ENCODE results near the gene NOVA1.

Gene NOVA1

GRCh38 chr14:26593357-26593756 is 4.5 kb downstream of the NOVA1 start:
- no peak for DNase-seq

DNA sequence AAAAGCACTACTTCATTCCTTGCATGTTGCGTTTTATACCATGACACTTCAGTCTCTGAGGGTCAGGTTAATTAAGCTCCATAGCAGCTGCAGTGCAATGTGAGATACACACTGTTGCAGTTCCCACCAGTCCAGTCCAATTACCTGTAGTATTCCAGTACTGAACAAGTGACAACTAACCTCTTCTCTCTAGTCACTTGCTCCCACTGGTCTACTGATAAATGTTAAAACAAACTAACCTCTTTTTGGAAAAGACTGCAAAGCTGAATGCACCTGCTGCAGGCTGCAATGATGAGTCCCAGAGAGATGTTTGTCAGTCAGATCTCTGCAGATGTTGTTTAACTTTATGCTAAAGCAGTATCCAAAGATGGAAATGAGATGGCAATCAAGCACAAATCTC is 7.9 kb downstream of the NOVA1 start:
- DNase-seq, result no peak

- DNase-seq, result no peak
Observed at GRCh38 chr14:26577711-26578110, 20.1 kb downstream of the NOVA1 start.

DNA sequence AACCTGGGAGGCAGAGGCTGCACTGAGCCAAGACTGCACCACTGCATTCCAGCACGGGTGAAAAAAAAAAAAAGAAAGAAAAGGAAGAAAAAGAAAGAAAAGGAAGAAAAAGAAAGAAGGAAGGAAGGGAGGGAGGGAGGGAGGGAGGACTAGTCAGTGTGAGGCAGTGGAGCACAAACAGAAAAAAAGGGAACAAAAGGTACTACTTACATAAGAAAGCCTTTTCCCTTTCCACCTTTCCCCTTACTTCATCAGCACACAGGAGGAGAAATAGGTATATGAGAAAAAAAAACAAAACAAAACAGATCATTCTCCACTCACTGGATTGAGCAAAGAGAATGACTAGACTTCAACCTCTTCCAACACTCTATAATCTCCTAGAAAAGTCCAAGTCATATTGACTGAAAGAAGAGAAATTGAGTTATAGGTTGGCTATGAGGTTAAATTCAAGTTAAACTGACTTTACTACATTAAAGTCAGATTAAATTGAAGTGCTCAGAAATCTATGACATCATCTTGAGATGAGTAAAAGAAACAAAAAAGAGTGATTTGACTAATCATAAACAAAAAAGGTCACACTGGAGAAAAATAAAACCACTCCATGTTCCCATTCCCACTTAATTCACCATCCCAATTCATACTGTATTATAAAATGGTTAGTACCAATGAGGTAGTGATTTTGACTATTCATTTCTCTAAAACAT is 43.6 kb downstream of the NOVA1 start:
- DNase-seq, result no peak

DNA sequence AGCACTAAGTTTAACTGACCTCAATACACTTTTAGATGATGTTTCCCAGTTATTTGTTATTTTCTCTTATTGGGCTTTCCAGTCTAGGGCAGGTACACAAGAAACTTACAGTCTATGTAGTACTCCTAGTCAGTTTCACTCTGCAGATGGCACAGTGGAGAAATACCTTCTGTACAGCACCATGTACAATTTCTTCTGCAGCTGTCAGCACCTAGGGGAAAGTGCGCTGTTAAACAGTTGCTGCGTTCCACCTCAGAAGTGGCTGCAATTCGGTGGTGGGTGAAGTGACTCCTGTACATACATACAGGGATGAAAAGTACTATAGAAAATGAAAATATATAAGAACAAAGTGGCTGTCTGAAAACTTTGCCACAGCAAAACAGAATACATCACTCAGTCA is 48.3 kb downstream of the NOVA1 start:
- DNase-seq, result no peak

GRCh38 chr14:26548406-26548805 is 49.4 kb downstream of the NOVA1 start:
- no peak for DNase-seq

- no peak for DNase-seq
Observed at GRCh38 chr14:26538176-26538575, 59.7 kb downstream of the NOVA1 start.

DNA sequence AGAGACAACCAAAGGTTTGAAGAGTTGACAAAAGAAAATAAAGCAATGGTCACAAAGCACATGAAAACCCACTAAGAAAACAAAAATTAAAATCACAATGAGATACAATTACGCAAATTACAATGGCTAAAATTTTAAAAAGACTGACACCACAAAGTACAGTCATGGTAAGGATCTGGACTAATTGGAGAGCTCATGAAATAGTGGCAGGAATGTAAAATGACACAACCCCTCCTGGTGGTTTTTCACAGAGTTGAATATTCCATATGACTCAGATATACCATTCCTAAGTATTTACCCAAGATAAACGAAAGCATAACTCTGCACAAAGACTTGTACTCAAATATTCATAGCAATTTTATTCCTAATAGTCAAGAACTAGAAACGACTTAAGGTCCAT is 65.9 kb downstream of the NOVA1 start:
- DNase-seq, result no peak

- DNase-seq, result no peak
Observed at GRCh38 chr14:26528415-26529182, 69.2 kb downstream of the NOVA1 start.

GRCh38 chr14:26527095-26527494 is 70.7 kb downstream of the NOVA1 start:
- DNase-seq, result no peak

- DNase-seq, result no peak
Observed at GRCh38 chr14:26526137-26526536, 71.7 kb downstream of the NOVA1 start.

DNA sequence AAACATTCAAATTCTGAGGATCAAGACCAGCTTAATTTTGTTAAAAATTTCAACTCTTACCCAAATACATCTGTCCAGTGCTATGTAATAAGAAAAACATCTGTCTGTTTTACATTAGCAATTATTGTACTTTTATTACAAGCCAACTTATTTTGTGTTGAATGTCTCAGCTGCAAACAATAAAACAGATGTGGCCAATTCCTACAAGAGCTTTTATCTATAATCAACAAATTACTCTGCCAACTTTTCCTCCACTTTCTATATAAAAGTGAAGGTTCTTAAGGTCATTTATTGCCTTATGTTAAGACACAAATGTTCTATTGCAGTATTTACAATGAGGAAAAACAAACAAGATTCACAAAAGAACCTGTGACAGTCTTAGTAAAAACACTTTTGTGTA is 72.7 kb downstream of the NOVA1 start:
- no peak for DNase-seq

GRCh38 chr14:26522967-26523366 is 74.9 kb downstream of the NOVA1 start:
- DNase-seq, result no peak

DNA sequence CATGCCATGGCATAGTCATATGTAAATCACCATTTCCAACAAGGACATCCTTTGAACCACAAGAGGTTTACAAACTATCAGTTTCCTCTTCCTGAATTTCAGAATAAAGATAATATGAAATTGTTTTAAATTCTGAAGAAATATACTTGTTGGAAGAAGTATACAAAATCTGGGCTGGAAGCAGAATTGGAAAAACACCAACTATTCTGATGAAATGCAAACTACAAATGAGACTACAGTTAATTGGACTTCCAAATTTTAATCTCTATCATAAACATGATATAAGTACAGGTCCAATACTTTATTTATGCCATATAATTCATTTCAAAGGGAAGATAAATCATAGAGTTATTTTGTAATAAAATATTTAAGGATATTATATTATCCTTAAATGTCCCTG is 80.1 kb downstream of the NOVA1 start:
- no peak for DNase-seq

DNA sequence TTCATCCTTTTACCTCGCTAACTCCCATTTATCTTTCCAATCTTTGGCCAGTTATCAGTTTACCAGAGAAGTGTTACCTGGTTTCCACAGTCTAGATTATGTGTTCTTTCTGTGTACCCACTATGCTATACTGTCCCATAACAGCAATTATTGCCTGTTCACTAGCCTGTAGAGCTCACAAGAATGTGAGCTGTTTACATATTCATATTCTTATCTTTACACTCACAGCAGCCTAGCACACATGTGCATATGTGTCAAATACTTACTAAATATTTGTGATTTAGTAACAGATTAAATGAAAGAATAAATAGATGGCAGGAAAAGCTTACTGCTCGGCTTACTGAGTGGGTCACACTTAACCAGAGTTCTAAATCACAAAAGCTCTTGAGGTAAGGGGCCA is 97.8 kb downstream of the NOVA1 start:
- no peak for DNase-seq

DNA sequence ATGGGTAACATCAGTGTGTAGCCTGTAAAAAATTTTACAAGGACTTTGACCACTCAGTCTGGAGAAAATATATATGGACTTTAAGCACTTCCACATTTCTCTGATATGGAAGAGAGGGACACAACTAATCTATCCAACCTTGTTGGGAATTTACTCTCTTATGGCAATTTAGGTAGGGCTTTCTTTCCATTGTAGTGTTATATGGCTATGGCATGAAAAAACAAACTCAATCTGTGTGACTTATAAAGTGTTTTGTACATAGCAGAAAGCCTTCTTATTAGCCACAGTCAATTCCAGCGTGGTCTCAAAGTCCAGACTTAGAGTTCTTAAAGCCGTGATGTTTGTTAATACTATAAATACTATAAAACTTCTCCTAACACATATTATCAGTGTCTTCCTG is 98.3 kb downstream of the NOVA1 start:
- no peak for DNase-seq

DNA sequence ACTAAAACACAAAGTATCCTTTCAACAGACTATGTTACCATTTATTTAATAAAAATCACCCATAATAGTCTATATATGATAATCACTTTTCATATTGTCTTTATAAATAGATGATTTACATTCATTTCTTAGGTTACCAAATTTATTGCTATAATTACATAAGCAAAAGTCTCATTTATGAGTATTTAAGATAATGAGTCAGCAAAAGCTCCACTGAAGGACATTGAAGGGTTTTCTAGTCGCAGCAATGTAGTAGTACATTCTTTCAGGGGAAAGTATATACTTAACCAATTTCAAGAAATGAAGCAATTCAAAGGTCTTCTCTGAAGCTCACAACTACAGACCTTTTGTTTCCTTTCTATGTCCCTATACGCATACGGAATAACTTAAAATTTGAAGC is 110.9 kb downstream of the NOVA1 start:
- no peak for DNase-seq

DNA sequence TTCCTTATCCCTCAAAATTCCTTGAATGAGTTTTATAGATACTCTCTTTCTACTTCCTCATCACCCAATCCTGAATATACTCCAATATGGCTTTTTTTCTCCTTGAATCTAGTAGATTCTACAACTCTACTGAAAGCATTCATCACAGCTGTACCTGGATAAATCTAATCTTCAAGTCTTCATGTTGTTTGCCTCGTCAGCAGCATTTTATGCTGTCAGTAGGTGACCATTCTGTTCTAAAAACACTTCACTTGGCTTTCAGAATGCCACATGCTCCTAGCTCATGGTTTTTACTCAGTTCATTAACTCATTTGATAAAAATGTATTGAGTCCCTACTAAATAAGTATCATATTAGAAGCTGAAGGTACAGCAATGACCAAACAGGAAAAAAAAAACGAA is 113.3 kb downstream of the NOVA1 start:
- no peak for DNase-seq

- DNase-seq, result no peak
Observed at GRCh38 chr14:26478967-26479366, 118.9 kb downstream of the NOVA1 start.

DNA sequence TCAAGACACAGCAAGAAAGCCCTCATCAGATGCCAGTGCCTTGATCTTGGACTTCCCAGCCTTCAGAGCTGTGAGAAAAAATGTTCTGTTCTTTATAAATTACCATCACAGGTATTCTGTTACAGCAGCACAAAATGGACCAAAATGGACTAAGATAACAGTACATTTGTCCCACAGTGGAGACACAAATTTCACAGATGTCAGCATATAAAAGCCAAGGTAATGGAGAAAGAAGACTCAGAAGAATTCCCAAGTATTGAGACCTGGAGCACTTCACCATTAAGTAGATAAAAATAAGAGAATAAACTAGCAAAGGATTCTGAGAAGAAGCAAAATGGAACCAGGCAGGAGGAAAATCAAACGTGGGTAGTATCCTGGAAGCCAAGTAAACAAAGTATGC is 131.0 kb downstream of the NOVA1 start:
- no peak for DNase-seq

DNA sequence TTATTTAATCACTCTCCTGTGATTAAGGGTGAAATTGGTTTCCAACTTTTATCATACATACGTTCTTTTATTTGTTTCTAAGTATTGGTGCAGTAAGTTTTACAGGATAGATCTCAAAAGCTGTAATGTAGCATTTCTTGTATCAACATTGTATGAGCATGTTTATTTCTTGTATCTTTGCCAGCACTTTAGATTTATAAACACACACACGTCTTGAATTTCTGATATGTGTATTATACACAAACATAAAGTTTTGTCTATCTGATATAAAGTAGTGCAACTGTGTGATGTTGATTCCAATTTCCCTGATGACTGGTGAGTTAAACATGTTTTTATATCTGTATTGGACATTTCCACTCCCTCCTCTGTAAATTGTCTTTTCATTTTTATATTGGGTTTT is 134.7 kb downstream of the NOVA1 start:
- DNase-seq, result no peak

- DNase-seq, result no peak
Observed at GRCh38 chr14:26454105-26454504, 143.7 kb downstream of the NOVA1 start.

DNA sequence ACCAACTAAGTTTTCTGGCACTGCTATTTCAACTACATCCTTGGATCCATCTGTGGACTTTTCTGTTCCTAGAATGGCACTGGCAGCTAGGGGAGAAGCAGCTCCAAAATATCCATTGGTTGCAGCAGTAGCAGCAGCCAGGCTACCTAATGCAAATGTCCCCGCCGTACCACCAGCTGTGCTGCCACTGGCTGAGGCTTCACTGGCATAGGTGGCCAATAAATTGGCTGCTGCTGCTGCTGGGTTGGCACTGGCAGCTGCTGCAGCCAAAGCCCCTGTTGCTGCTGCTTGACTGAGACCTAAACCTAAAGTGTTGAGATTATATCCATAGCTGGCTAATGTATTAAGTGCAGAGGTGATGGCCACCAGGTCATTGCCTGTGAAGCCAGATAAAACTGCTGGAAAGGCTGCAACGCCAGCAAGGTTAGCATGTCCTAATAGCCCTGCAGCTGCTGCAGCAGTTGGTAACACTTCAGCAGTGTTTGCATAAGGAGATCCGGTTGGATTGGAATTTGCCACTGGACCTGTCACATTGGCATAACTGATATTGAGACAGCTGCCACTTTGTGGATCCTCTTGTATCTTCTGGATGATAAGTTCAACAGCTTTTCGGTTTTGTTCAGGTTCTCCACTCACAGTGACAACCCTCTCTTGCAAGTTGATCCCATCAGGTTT is 149.5 kb downstream of the NOVA1 start:
- DNase-seq, result no peak

- DNase-seq, result no peak
Observed at GRCh38 chr14:26444822-26445221, 153.0 kb downstream of the NOVA1 start.

All from activated CD8-positive, alpha-beta memory T cell treated with anti-CD3 and anti-CD28 coated beads, Interleukin-2, amount 50 U/mL, for 4 hours (primary cell).